IPS-18a (cell line): ENCODE data around the gene TESK2.

Experiments
- H3K27ac ChIP-seq: one replicate; pipeline ENCODE4 v1.5.1; 2013; ENCODE audit warnings: low read length
- H3K27me3 ChIP-seq: one replicate; pipeline ENCODE4 v1.6.1; 2013; ENCODE audit warnings: mild to moderate bottlenecking, low read length; ENCODE audit not compliant: control insufficient read depth, insufficient read depth
- H3K36me3 ChIP-seq: one replicate; pipeline ENCODE4 v1.6.1; 2013; ENCODE audit warnings: low read depth, low read length; ENCODE audit not compliant: control insufficient read depth
- H3K4me1 ChIP-seq: one replicate; pipeline ENCODE4 v1.6.1; 2013; ENCODE audit warnings: low read depth, low read length; ENCODE audit not compliant: control insufficient read depth
- H3K4me3 ChIP-seq: one replicate; pipeline ENCODE4 v1.5.1; 2013; ENCODE audit warnings: low read length
- H3K9ac ChIP-seq: one replicate; pipeline ENCODE4 v1.6.1; 2013; ENCODE audit warnings: mild to moderate bottlenecking, low read length, moderate library complexity
- H3K9me3 ChIP-seq: one replicate; pipeline ENCODE4 v1.6.1; 2013; ENCODE audit warnings: low read depth, low read length; ENCODE audit not compliant: control insufficient read depth

TESK2 gene

DNA sequence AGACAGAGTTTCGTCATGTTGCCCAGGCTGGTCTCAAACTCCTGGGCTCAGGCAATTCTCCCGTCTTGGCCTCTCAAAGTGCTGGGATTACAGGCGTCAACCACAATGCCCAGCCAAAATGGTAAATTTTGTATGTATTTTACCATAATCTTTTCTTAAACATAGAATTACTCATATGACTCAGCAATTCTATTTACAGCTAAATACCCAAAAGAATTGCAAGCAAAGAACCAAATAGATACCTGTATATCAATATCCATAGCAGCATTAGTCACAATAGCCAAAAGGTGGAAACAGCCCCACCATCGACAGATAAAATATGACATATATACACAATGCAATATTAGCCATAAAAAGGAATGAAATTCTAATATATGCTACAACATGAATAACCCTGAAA lies 36.5 kb downstream of the TESK2 start:
- Histone ChIP-seq H3K4me3 (no peak overlapping the region), H3K9me3 (no peaks in the 10 kb centered on the region), H3K27me3 (no peaks in the 10 kb centered on the region), H3K9ac (no peak overlapping the region), H3K36me3 (no peaks in the 10 kb centered on the region), H3K4me1 (peaks cover 23% of the 10 kb centered on the region), H3K27ac (no peak overlapping the region)

DNA sequence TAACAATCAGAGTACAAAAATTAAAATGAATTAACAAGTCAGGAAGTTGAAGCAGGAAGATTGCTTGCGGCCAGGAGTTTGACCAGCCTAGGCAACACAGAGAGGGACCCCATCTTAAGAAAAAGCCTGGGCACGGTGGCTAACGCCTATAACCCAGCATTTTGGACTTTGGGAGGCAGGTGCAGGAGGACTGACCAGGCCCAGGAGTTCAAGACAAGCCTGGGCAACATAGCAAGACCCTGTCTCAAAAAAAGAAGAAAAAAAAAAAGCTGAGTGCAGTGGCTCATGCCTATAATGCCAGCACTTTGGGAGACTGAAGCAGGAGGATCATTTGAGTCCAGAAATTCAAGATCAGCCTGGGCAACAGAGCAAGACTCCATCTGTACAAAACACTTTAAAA lies 38.5 kb downstream of the TESK2 start:
- H3K27ac ChIP-seq, result no peak overlapping the region

DNA sequence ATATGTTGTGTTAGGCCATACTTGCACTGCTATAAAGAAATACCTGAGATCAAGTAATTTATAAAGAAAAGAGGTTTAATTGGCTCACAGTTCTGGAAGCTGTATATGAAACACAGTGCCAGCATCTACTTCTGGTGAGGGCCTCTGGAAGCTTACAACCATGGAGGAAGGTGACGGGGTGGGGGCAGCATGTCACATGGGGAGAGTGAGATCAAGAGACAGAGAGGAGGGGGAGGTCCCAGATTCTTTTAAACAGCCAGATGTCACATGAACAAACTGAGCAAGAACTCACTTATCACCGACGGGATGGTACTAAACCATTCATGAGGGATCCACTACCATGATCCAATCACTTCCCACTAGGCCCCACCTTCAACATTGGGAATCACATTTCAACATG lies 42.6 kb downstream of the TESK2 start:
- H3K4me1 ChIP-seq, result peaks cover 5% of the 10 kb centered on the region
- H3K9me3 ChIP-seq, result no peaks in the 10 kb centered on the region

More for the DNA sequence above, 38.5 kb downstream of the TESK2 start:
- no peak overlapping the region for H3K4me3 ChIP-seq
- no peak overlapping the region for H3K9ac ChIP-seq
- H3K4me1 ChIP-seq, result peaks cover 23% of the 10 kb centered on the region
- H3K36me3 ChIP-seq, result no peaks in the 10 kb centered on the region
- H3K9me3 ChIP-seq, result no peaks in the 10 kb centered on the region
- H3K27me3 ChIP-seq, result no peaks in the 10 kb centered on the region

DNA sequence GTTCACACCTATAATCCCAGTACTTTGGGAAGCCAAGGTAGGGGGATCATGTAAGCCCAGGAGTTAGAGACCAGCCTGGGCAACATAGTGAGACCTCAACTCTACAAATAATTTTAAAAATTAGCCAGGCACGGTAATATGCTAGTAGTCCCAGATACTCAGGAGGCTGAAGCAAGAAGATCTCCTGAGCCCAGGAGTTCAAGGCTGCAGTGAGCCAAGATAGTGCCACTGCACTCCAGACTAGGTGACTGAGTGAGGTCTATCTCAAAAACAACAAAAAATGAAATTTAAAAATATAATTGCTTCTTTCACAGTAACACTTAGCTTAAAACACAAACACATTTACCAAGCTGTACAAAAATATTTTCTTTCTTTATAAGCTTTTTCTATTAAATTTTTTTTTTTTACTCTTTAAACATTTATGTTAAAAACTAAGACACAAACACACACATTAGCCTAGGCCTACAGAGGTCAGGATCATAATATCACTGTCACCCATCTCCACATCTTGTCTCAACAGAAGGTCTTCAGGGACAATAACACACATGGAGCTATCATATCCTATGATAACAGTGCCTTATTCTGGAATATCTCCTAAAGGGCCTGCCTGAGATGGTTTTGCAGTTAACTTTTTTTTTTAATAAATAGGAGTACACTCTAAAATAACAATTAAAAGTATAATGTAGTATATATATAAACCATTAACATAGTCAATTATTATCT lies 43.9 kb downstream of the TESK2 start:
- H3K27ac ChIP-seq, result no peak overlapping the region
- no peaks in the 10 kb centered on the region for H3K9me3 ChIP-seq
- H3K27me3 ChIP-seq, result no peaks in the 10 kb centered on the region
- H3K4me1 ChIP-seq, result no peaks in the 10 kb centered on the region
- no peak overlapping the region for H3K4me3 ChIP-seq
- H3K36me3 ChIP-seq, result no peaks in the 10 kb centered on the region
- no peak overlapping the region for H3K9ac ChIP-seq

More for the DNA sequence above, 42.6 kb downstream of the TESK2 start:
- no peak overlapping the region for H3K4me3 ChIP-seq
- H3K27ac ChIP-seq, result no peak overlapping the region
- H3K36me3 ChIP-seq, result no peaks in the 10 kb centered on the region
- no peak overlapping the region for H3K9ac ChIP-seq
- no peaks in the 10 kb centered on the region for H3K27me3 ChIP-seq

DNA sequence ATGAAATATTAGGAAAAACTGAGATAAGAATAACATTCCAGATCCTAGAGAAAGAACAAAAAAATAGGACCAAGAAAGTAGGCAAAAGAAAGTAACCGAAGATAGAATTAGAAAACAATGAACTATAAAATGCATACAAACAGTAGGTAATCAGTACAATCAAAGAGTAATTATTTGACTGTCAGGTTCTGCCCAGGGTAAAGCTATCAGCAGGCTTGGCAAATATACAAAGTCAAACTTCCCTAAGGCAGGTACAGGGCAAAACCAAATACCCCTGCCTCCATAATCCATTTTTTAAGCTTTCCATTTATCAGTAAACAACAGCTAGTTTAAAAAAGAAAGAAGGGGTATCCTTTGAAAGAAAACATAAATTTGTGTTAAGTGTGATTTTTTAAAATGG lies 44.4 kb downstream of the TESK2 start:
- Histone ChIP-seq H3K27me3 (no peaks in the 10 kb centered on the region), H3K4me3 (no peak overlapping the region), H3K9me3 (no peaks in the 10 kb centered on the region), H3K36me3 (no peaks in the 10 kb centered on the region), H3K27ac (no peak overlapping the region), H3K9ac (no peak overlapping the region), H3K4me1 (no peaks in the 10 kb centered on the region)

DNA sequence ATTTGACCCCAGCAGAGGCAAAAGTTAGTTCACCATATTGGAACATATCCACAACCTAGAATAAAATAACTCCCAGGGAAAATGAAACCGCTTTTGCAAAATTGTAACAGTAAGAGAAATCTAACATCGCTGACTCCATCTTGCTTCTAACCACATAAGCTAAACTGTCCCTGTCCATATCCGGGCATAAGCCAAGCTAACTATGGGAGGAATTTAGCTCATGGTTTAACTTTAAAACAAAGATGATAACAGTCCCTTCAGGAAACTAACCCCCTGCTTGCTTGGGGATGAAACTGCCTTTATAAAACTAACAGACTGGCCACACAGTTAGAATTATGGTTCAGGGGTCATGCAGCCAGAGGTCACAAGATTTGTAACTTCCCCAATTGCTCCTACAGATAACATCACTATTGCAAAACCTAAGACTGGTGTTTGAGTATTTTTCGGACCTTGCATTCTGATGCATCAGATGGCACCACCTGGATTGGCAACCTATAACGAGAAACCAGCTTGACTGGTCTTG lies 46.3 kb downstream of the TESK2 start:
- Histone ChIP-seq H3K27ac (no peak overlapping the region), H3K9ac (no peak overlapping the region), H3K36me3 (no peaks in the 10 kb centered on the region), H3K4me1 (no peaks in the 10 kb centered on the region), H3K27me3 (no peaks in the 10 kb centered on the region), H3K4me3 (no peak overlapping the region), H3K9me3 (no peaks in the 10 kb centered on the region)

DNA sequence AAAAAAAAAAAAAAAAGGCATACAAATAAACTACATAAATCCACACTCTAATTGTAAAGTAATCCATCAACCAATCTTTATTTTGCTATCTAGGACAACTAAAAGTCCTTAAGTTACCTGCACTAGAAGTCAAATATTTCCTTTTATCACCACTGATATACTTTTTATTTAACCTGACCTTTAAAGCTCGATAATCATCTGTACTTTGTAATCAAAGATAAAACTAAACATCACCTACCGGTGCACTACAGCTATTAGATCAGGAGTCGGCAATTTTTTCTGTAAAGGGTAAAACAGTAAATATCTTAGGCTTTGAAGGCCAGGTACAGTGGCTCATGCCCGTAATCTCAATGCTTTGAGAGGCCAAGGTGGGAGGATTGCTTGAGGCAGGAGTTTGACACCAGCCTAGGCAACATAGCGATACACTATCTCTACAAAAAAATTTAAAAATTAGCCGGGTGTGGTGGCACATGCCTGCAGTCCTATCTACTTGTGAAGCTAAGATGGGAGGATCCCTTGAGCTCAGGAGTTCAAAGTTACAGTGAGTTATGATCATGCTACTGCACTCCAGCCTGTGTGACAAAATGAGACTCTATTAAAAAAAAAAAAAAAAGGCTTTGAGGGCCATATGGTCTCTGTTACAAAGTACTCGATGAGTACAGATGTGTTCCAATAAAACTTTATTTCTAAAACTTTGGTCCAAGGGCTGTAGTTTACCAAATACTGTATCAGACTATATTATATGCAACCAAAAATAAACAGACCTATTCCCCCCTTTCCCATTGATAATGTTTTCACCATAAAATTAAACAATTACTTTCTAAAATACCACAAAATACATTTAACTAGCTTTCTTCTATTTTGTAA lies 47.1 kb downstream of the TESK2 start:
- Histone ChIP-seq H3K9me3 (no peaks in the 10 kb centered on the region), H3K27ac (no peak overlapping the region)

DNA sequence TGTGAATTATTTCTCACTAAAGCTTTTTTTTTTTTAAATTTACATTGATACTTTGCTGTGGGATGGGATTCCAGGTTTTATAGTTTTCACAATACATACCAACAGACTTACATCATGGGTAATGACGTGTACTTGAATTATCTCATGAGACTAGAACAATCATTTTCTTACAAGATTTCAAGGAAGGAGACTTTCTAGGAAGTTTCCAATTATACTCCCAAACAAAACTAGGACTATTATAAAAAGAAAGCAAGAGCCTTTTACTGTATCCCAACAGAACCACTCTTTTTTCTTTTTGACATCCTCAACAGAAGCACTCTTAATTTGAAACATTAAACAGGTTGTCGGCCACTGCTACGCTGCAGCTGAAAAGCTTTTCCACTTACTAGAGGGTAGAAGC lies 48.7 kb downstream of the TESK2 start:
- no peaks in the 10 kb centered on the region for H3K9me3 ChIP-seq
- no peaks in the 10 kb centered on the region for H3K27me3 ChIP-seq
- H3K4me3 ChIP-seq, result no peak overlapping the region
- H3K9ac ChIP-seq, result no peak overlapping the region
- H3K36me3 ChIP-seq, result no peaks in the 10 kb centered on the region
- no peak overlapping the region for H3K27ac ChIP-seq
- no peaks in the 10 kb centered on the region for H3K4me1 ChIP-seq

More for the DNA sequence above, 47.1 kb downstream of the TESK2 start:
- no peak overlapping the region for H3K4me3 ChIP-seq
- no peaks in the 10 kb centered on the region for H3K27me3 ChIP-seq
- H3K9ac ChIP-seq, result no peak overlapping the region
- no peaks in the 10 kb centered on the region for H3K36me3 ChIP-seq
- H3K4me1 ChIP-seq, result no peaks in the 10 kb centered on the region

DNA sequence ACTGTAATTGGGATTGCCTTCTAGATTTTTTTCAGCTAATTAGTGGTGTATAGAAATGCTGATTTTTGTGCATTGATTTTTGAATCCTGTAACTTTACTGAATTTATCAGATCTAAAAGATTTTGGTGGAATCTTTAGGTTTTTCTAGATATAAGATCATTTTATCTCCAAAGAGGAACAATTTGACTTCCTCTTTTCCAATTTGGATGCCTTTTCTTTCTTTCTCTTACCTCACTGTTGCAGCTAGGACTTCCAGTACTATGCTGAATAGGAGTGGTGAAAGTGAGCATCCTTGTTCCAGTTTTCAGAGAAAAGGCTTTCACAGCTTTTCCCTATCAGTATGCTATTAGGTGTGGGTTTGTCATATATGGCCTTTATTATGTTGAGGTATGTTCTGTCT lies 53.6 kb downstream of the TESK2 start:
- no peaks in the 10 kb centered on the region for H3K4me1 ChIP-seq
- H3K27ac ChIP-seq, result no peak overlapping the region
- H3K9me3 ChIP-seq, result no peaks in the 10 kb centered on the region
- no peak overlapping the region for H3K4me3 ChIP-seq
- H3K36me3 ChIP-seq, result no peaks in the 10 kb centered on the region
- no peaks in the 10 kb centered on the region for H3K27me3 ChIP-seq
- H3K9ac ChIP-seq, result no peak overlapping the region

DNA sequence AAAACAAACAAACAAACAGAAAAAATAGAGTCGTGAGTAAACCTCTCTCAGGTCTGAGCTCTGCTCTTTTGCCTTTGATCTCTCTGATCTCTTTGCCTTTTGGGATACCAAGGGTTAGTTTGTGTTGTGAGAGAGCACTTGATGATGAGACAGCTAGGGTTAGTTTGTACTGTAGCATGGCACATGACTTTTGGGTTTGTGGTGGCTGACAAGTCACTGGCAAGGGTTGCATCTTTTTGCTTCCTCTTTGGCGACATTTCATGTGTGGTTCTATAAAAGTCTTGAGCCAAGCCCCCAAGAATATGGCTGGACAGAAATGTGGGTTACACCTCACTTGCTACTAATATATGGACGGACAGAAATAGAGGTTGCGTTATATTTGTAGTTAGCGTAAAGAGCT lies 60.5 kb downstream of the TESK2 start:
- Histone ChIP-seq H3K27me3 (no peaks in the 10 kb centered on the region), H3K27ac (no peak overlapping the region), H3K4me3 (no peak overlapping the region), H3K36me3 (no peaks in the 10 kb centered on the region), H3K9me3 (no peaks in the 10 kb centered on the region), H3K4me1 (no peaks in the 10 kb centered on the region), H3K9ac (no peak overlapping the region)

DNA sequence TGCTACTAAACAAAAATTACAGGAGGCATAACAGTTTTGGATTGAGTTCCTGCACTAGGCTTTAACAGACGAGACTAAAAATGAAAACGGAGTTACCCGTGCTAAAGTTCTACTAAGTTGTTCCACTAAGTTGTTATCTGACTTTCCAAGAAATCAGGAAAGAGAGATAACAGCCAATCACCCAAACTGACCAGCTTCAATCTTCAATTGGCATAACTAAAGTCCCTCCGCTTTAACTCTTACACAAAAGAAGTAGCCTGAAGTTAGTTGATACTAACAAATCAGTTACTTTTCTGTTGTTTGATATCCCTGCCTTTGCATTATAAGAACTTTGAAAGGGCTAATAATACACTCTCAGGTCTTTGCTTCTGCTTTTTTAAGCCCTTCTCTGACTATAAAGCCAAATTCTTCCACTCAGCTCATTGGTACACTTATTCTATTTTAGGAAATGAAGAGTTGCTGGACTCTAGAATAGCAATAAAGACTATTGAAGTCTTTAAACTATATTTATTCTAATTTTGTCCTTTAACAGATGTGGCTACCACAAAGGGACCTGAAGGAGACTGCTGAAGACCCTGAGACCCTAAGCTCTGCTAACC lies 61.3 kb downstream of the TESK2 start:
- no peaks in the 10 kb centered on the region for H3K36me3 ChIP-seq
- H3K4me1 ChIP-seq, result no peaks in the 10 kb centered on the region
- H3K9ac ChIP-seq, result no peak overlapping the region
- H3K4me3 ChIP-seq, result no peak overlapping the region
- H3K9me3 ChIP-seq, result no peaks in the 10 kb centered on the region
- no peak overlapping the region for H3K27ac ChIP-seq
- H3K27me3 ChIP-seq, result no peaks in the 10 kb centered on the region
